Upper lobe of left lung (tissue), 4 donors: ENCODE results near the gene SIGLEC8.

Experiments used
- POLR2A ChIP-seq, 4 donors: fragments of 450-650 bp; IDR thresholded peaks; one replicate each; pipeline ENCODE4 v1.5.1; 2016 to 2017; ENCODE audit warnings: antibody characterized with exemption in 4 of 4, mild to moderate bottlenecking in 2 of 4
- POLR2AphosphoS5 ChIP-seq, 2 donors: sonication (generic); formaldehyde crosslinking; IDR thresholded peaks; one replicate each; pipeline ENCODE4 v1.5.1; 2017; ENCODE audit warnings: antibody characterized with exemption in 2 of 2
- TF ChIP-seq, protein P1 (sequence below), 6 experiments: fragments of 450-650 bp in 4 of 6; fragments of 200-600 bp in 2 of 6; sonication (generic) in 2 of 6; IDR thresholded peaks; one replicate each; pipeline ENCODE4 v1.5.1; 2016 to 2019; ENCODE audit warnings: antibody characterized with exemption in 6 of 6

DNA sequence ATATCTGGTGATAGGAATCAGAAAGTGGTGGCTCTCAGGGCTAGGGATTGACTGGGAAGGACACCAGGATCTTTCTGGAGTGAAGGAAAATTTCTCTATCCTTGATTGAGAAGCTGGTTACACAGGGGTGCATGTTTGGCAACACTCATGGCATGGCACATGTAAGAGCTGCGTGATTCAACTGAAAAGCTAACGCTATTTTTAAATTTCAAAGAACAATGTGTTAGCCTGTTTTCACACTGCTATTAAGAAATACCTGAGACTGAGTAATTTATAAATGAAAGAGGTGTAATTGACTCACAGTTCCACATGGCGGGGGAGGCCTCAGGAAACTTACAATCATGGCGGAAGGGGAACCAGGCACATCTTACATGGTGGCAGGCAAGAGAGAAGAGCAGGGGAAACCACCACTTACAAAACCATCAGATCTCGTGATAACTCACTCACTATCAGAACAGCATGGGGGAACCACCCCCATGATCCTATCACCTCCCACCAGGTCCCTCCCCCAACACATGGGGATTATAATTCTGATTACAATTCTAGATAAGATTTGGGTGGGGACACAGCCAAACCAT, 7.4 kb downstream of the SIGLEC8 start:
- TF ChIP-seq POLR2AphosphoS5 (IDR thresholded peaks at IDR 0.05) (no peak), POLR2A (IDR thresholded peaks at IDR 0.05) (no peak)
- TF ChIP-seq, protein P1, sequence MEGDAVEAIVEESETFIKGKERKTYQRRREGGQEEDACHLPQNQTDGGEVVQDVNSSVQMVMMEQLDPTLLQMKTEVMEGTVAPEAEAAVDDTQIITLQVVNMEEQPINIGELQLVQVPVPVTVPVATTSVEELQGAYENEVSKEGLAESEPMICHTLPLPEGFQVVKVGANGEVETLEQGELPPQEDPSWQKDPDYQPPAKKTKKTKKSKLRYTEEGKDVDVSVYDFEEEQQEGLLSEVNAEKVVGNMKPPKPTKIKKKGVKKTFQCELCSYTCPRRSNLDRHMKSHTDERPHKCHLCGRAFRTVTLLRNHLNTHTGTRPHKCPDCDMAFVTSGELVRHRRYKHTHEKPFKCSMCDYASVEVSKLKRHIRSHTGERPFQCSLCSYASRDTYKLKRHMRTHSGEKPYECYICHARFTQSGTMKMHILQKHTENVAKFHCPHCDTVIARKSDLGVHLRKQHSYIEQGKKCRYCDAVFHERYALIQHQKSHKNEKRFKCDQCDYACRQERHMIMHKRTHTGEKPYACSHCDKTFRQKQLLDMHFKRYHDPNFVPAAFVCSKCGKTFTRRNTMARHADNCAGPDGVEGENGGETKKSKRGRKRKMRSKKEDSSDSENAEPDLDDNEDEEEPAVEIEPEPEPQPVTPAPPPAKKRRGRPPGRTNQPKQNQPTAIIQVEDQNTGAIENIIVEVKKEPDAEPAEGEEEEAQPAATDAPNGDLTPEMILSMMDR (IDR thresholded peaks at IDR 0.05) = no peak
